CD4-positive, alpha-beta T cell (primary cell): Measurements from ENCODE around the gene PTGR1. TPM values are rescaled to one million over a fixed set of nuclear protein-coding genes. Genes with fewer than 3 reads are reported as not detected.

Experiments
- ATAC-seq: fragments of 200-7000 bp; cut with Tn5 transposase; one replicate; pipeline ENCODE4 v1.10.0; 2022; ENCODE audit warnings: mild to moderate bottlenecking; ENCODE audit not compliant: poor library complexity
- CTCF ChIA-PET: fragments of 350-600 bp; sonication (Branson Sonifier 250); formaldehyde crosslinking; loops from one replicate; lab custom pipeline; 2021; ENCODE audit warnings: antibody characterized with exemption, inconsistent platforms; lab: Charles Lee
- POLR2A ChIA-PET: fragments of 350-600 bp; sonication (Branson Sonifier 250); formaldehyde crosslinking; loops from one replicate; lab custom pipeline; 2021; ENCODE audit warnings: antibody characterized with exemption, inconsistent platforms; lab: Charles Lee
- DNase-seq, 14 experiments: peaks; one replicate each; pipeline ENCODE4 v3.0.0-alpha.2; 2013 to 2020; ENCODE audit warnings: mixed read lengths in 2 of 14
- H3K27ac ChIP-seq, 2 donors: one replicate each; pipeline versions ENCODE4 v1.5.1 to v1.7.0; 2013; ENCODE audit warnings: low read length in 2 of 2, low read depth in 1 of 2, mild to moderate bottlenecking in 1 of 2
- H3K27me3 ChIP-seq, 2 experiments: 1 replicate in 1 of 2; 2 replicates in 1 of 2; pipeline versions ENCODE4 v1.6.1 to v1.7.0; 2013; ENCODE audit warnings: low read length in 2 of 2, control low read depth in 1 of 2, mild to moderate bottlenecking in 1 of 2, moderate library complexity in 1 of 2; ENCODE audit not compliant: insufficient read depth in 2 of 2, control insufficient read depth in 1 of 2
- H3K36me3 ChIP-seq: one replicate; pipeline ENCODE4 v1.6.1; 2013; ENCODE audit warnings: low read length, control low read depth; ENCODE audit not compliant: insufficient read depth
- H3K4me1 ChIP-seq: one replicate; pipeline ENCODE4 v1.6.1; 2013; ENCODE audit warnings: low read length, control low read depth; ENCODE audit not compliant: insufficient read depth
- H3K4me3 ChIP-seq: one replicate; pipeline ENCODE4 v1.5.1; 2013; ENCODE audit warnings: mild to moderate bottlenecking, low read length, moderate library complexity
- H3K9me3 ChIP-seq, 2 experiments: 1 replicate in 1 of 2; 2 replicates in 1 of 2; pipeline versions ENCODE4 v1.6.1 to v1.7.0; 2013; ENCODE audit warnings: low read length in 2 of 2, mild to moderate bottlenecking in 2 of 2, control low read depth in 1 of 2, moderate library complexity in 1 of 2; ENCODE audit not compliant: control insufficient read depth in 1 of 2, insufficient read depth in 1 of 2
- H3K27ac Mint-ChIP-seq: one replicate; pipeline ENCODE4 v1.8.0; 2020; ENCODE audit warnings: mixed read lengths
- H3K27me3 Mint-ChIP-seq: one replicate; pipeline ENCODE4 v1.8.0; 2021; ENCODE audit warnings: mixed read lengths
- H3K36me3 Mint-ChIP-seq: one replicate; pipeline ENCODE4 v1.8.0; 2021; ENCODE audit warnings: low read depth, mixed read lengths
- H3K4me1 Mint-ChIP-seq: one replicate; pipeline ENCODE4 v1.8.0; 2021; ENCODE audit warnings: low read depth, mixed read lengths
- H3K4me3 Mint-ChIP-seq: one replicate; pipeline ENCODE4 v1.8.0; 2020; ENCODE audit warnings: mild to moderate bottlenecking, mixed read lengths
- H3K9me3 Mint-ChIP-seq: one replicate; pipeline ENCODE4 v1.8.0; 2020; ENCODE audit warnings: mixed read lengths
- CTCF ChIP-seq: fragments of 200-600 bp; IDR thresholded peaks from one replicate; pipeline ENCODE4 v1.8.0; 2022; ENCODE audit warnings: antibody characterized with exemption, mild to moderate bottlenecking
- intact Hi-C, 2 experiments: fragments of 100-400 bp; cut with DNase I in 1 of 2; cut with micrococcal nuclease in 1 of 2; formaldehyde crosslinking; loops; one replicate each; pipeline versions ENCODE4 v1.15.1 to v1.9.0; 2023 to 2025; cut with DNase I, micrococcal nuclease
- total RNA-seq, 174 experiments: library from RNA in 2 of 174; stranded (reverse) in 2 of 174; gene quantifications; one replicate each; pipeline ENCODE4 v1.2.3 and lab custom pipeline; 2021 to 2026

Gene PTGR1
- total RNA-seq, 2 experiments from 2014 or later = 0.36 TPM; not detected in 1

GRCh38 chr9:111605041-111605559, 5.7 kb upstream of the PTGR1 start:
- intact Hi-C loops = no loop called here
- no peaks in the 10 kb centered on the region for H3K36me3 ChIP-seq
- no peaks in the 10 kb centered on the region for H3K9me3 Mint-ChIP-seq
- H3K27ac Mint-ChIP-seq = no peak overlapping the region
- no peaks in the 10 kb centered on the region for H3K36me3 Mint-ChIP-seq
- H3K27me3 ChIP-seq = peaks cover 5 to 8% of the 10 kb centered on the region in 2 experiments
- peaks cover 11% of the 10 kb centered on the region for H3K4me1 Mint-ChIP-seq
- H3K4me3 ChIP-seq = no peak overlapping the region
- H3K27me3 Mint-ChIP-seq = peaks cover 27% of the 10 kb centered on the region
- ChIA-PET CTCF (no interaction called here), POLR2A (no interaction called here)
- DNase-seq (no peak), ATAC-seq (no peak)
- H3K27ac ChIP-seq = no peak overlapping the region
- peaks cover under 1% of the 10 kb centered on the region for H3K4me1 ChIP-seq
- H3K4me3 Mint-ChIP-seq = no peak overlapping the region
- TF ChIP-seq CTCF = no peak
- peaks cover 0 to 2% of the 10 kb centered on the region in 2 experiments for H3K9me3 ChIP-seq

- TF ChIP-seq CTCF = no peak
- H3K27ac ChIP-seq = no peak overlapping the region
- Mint-ChIP-seq H3K4me1 (peaks cover 18% of the 10 kb centered on the region), H3K4me3 (no peak overlapping the region), H3K27me3 (peaks cover 30% of the 10 kb centered on the region), H3K36me3 (no peaks in the 10 kb centered on the region), H3K27ac (no peak overlapping the region), H3K9me3 (no peaks in the 10 kb centered on the region)
- DNase-seq (no peak), ATAC-seq (no peak)
- no peaks in the 10 kb centered on the region for H3K36me3 ChIP-seq
- H3K9me3 ChIP-seq = peaks cover 0 to 11% of the 10 kb centered on the region in 2 experiments
- intact Hi-C loops = no loop called here
- ChIA-PET CTCF (no interaction called here), POLR2A (no interaction called here)
- no peak overlapping the region for H3K4me3 ChIP-seq
- H3K4me1 ChIP-seq = peaks cover 10% of the 10 kb centered on the region
- H3K27me3 ChIP-seq = peaks cover 14 to 15% of the 10 kb centered on the region in 2 experiments
Measured at GRCh38 chr9:111604054-111604615, 4.7 kb upstream of the PTGR1 start.

- H3K27ac ChIP-seq = no peak overlapping the region
- no peaks in the 10 kb centered on the region for H3K9me3 Mint-ChIP-seq
- H3K4me1 ChIP-seq = peaks cover 21% of the 10 kb centered on the region
- no peak overlapping the region for H3K4me3 Mint-ChIP-seq
- H3K4me3 ChIP-seq = no peak overlapping the region
- H3K36me3 Mint-ChIP-seq = no peaks in the 10 kb centered on the region
- ATAC-seq (no peak), DNase-seq (no peak)
- H3K9me3 ChIP-seq = peaks cover 0 to 12% of the 10 kb centered on the region in 2 experiments
- H3K27me3 ChIP-seq = peaks cover 23 to 26% of the 10 kb centered on the region in 2 experiments
- intact Hi-C loops = no loop called here
- peaks cover 33% of the 10 kb centered on the region for H3K27me3 Mint-ChIP-seq
- ChIA-PET CTCF (interaction anchor here (0.5 kb wide), 1 partner anchor 494 kb away, joined by 3 read pairs; no protein-coding TSS in a partner anchor), POLR2A (no interaction called here)
- no peak for TF ChIP-seq CTCF
- H3K4me1 Mint-ChIP-seq = peaks cover 28% of the 10 kb centered on the region
- H3K27ac Mint-ChIP-seq = no peak overlapping the region
- no peaks in the 10 kb centered on the region for H3K36me3 ChIP-seq
Measured at GRCh38 chr9:111603041-111603440, 3.6 kb upstream of the PTGR1 start.
